HG03354 (cell line): Measurements from ENCODE around the gene ACSS1.

Source experiments
- ATAC-seq: cut with Tn5 transposase; IDR thresholded peaks from one replicate; pipeline ENCODE4 v1.9.1; 2021; ENCODE audit warnings: mild to moderate bottlenecking; ENCODE audit not compliant: unreplicated experiment, poor library complexity, severe bottlenecking

ACSS1 gene

GRCh38 chr20:24985802-24986201, 72.1 kb downstream of the ACSS1 start:
- ATAC-seq = no peak

DNA sequence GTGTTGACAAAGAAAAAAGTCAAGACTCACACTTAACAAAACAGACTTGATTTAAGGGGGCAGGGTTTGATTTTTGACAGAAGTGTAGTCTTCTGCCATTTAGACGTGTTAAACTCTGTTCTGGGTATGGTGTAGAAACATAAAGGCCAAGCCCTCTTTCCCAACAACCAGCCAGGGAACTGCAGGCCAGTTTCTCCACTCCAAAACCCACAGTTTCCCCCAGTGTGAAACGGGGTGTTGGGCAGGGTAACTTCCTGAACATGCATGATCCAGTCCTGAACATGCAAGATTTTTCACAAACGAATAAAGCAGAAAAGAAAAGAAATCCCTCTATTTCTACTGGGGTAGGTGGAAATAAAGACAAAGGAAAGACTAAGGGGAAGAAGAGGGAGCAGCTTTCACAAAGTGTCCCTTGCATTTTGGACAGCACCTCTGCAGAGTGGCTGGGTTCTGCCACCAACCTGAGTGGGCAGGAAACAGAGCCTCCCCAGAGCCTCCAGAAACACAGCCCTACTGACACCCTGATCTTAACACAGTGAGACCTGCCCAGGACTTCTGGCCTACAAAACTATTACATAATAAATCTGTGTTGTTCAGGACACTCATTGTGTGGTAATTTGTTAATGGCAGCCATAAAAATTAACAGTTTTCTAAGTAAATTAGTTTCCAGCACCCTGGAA, 72.8 kb downstream of the ACSS1 start:
- ATAC-seq = no peak

- no peak for ATAC-seq
Measured at GRCh38 chr20:24983896-24984295, 74.0 kb downstream of the ACSS1 start.

DNA sequence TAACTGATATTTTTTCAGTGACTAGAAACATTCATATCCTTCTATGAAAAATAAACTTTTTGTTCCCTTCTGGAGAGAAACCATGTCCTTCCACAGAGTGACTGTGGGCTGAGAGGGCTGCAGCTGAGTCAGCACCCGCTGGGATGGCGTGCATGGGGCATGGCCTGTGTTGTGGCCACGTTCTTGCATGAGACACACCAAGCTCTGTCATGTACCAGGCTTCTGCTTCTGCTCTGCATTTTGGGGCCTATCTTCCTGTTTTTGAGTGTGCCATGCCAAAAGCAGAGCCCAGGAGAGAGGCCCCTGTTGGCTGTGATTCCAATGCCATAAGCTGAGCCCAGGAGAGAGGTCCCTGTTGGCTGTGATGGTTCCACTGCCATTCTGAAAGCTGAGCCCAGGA, 76.1 kb downstream of the ACSS1 start:
- no peak for ATAC-seq

- no peak for ATAC-seq
Measured at GRCh38 chr20:24981282-24981681, 76.7 kb downstream of the ACSS1 start.

DNA sequence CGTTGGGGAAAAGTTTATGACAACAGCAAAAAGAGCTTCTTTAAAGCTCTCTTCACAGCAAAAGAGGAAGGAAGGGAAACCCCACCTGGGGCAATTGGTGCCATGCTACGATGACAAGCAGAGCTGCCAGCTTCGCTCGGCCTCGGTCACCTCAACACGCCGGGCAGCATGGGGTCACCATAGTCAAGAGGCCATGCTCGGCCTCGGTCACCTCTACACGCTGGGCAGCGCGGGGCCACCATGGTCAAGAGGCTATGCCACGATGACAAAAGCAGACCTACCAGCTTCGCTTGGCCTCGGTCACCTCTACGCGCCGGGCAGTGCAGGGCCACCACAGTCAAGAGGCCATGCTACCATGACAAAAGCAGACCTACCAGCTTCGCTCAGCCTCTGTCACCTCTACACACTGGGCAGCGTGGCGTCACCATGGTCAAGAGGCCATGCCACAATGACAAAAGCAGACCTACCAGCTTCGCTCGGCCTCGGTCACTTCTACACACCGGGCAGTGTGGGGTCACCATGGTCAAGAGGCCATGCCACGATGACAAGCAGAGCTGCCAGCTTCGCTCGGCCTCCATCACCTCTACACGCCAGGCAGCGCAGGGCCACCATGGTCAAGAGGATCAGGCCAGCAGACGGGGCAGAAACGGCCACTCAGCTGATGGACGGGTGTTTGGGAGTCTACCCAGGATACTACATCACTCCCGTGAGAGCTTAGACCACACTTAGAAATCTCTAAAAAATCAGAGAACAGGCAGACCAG, 77.5 kb downstream of the ACSS1 start:
- no peak for ATAC-seq

- no peak for ATAC-seq
Measured at GRCh38 chr20:24979036-24979960, 78.6 kb downstream of the ACSS1 start.

- ATAC-seq = no peak
Measured at GRCh38 chr20:24978513-24978912, 79.4 kb downstream of the ACSS1 start.

- ATAC-seq = no peak
Measured at GRCh38 chr20:24977797-24978196, 80.1 kb downstream of the ACSS1 start.

DNA sequence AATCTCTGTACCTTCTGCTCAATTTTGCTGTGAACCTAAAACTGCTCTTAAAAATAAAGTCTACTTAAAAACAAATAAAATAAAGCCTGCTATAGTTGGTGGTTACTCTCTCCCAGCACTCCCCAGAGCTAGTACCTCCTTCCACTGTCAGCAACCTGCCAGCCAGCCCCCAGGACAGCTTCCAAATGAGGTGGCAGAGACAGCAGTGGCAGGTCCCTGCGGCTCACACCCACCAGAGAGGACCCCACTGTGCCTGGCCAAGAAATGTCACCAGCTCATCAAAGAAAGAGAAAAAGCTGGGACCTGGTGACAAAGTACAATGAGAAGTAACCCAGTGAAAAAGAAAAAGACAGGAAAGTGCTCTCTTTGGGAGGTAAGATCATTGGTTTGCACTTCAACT, 80.6 kb downstream of the ACSS1 start:
- ATAC-seq = no peak

- ATAC-seq = no peak
Measured at GRCh38 chr20:24972341-24972740, 85.6 kb downstream of the ACSS1 start.

DNA sequence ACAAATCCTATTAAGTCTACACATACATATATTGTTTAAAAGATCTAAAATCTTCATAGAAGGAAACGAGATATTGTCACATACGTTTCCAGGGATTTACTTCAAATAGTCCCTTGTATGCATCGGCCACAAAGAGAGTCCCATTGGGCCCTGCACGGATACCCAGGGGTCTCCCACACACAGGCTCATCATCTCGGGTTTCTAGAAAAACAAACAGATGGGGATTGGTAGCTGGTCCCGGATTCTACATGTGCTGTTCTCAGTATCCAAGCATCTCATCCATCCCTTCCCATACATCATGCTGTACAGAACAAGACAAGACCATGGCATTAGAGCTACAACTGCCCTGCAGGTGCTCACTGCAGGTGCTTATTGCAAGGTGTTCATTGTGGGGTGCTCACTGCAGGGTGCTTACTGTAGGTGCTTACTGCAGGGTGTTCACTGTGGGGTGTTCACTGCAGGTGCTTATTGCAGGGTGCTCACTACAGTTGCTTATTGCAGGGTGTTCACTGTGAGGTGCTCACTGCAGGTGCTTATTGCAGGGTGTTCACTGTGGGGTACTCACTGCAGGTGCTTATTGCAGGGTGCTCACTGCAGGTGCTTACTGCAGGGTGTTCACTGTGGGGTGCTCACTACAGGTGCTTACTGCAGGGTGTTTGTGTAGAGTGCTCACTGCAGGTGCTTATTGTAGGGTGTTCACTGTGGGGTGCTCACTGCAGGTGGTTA, 86.4 kb downstream of the ACSS1 start:
- ATAC-seq = no peak

DNA sequence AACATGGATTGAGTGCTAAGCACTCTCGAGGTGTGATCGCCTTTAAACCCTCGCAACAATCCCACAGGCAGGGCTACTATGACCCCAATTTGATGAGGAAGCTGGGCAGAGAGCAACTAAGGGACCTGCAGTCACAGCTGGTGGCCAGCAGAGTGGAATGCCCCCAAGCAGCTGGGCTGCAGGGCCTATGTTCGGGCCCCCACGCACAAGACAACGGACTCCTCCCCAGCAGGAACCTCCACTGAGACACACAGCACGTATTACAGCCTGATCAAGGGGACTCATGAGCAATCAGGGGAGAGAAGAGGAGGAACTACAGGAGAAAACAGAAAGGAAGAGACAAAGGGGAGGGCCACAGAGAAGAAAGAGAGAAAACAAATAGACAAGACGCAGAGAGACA, 87.2 kb downstream of the ACSS1 start:
- ATAC-seq = peak; percentile 50

- ATAC-seq = no peak
Measured at GRCh38 chr20:24970030-24970553, 87.8 kb downstream of the ACSS1 start.

DNA sequence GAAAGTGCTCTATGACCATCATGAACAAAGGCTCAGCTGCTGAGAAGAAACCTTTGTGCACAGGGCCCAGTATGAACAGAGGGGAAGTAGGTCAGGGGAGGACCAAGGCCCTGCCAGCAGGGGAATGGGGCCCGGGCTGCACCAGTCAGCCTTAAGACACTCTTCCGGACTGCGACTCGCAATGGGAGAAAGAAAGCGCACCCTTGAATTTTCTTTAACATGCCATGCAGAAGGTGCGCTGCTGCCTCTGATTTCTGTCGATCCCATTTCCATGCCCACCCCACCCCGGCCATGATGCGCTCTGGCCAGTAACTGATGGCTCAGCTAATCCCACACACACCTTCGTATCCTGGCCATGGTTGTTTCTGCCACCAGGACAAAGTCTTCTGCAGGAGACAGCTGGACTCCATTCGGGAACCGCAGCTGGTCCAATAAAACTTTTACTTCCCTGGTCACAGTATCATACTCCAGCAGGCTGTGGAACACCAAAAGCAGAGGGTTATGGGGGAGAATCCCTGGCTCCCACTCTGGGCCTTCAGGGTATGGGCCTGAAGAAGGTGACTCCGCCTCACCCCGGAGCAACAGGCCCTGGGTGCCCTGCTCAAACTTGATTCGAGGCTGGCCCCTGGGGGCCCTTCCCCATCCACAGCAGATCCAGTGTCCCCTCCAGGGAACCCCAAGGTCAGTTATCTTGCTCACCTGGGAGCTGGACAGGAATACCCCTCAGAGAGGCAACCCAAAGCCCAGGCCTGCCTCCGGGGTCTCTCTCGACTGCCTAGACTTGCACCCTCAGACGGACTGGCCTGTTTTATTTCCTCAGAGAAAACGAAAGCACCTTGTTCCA, 88.5 kb downstream of the ACSS1 start:
- no peak for ATAC-seq

DNA sequence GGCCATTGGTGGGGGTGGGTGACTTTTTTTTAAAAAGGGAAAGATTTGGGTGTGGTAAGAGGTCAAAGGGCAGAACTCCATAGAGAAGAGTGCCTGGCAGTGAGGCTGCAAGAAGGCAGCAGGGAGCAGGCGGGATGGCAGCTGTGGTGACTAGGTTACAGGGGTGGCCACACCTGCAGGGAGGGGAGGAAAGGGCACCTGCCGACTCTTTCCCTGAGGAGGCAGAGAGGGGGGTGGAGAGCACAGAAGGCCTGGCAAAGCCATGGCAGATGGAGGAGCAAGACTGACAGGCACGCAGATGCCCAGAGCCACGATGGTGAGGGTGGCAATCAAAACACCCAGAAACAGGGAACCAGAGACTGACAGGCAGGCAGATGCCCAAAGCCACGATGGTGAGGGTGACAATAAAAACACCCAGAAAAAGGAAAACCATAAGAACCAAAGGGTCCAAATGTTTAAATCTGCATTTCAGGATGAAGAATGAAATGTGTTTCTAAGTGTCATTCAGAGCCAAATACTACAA, 89.6 kb downstream of the ACSS1 start:
- no peak for ATAC-seq

GRCh38 chr20:24966317-24967012, 91.5 kb downstream of the ACSS1 start:
- no peak for ATAC-seq
